MM.1S (cell line): Measurements from ENCODE around the gene GRM1.

Experiments
- CTCF ChIP-seq: fragments of 300-600 bp; sonication (generic); IDR thresholded peaks from 2 replicates; pipeline ENCODE4 v1.5.1; 2016; ENCODE audit warnings: antibody characterized with exemption, low read length, mixed read lengths
- EZH2 ChIP-seq: fragments of 300-600 bp; sonication (generic); optimal IDR thresholded peaks from 2 replicates; pipeline ENCODE3; 2017; ENCODE audit warnings: low read depth, mild to moderate bottlenecking, antibody characterized with exemption, low read length, mixed read lengths
- EZH2phosphoT487 ChIP-seq: fragments of 300-600 bp; sonication (generic); IDR thresholded peaks from 2 replicates; pipeline ENCODE4 v1.6.1; 2018; ENCODE audit warnings: antibody characterized with exemption, low read length

- TF ChIP-seq CTCF: no peak
- TF ChIP-seq EZH2: no peak
- TF ChIP-seq EZH2phosphoT487: no peak
Observed at GRCh38 chr6:146212781-146213180, 183.9 kb downstream of the GRM1 start.
